SK-N-SH (cell line): ENCODE measurements around the gene NFATC2IP. TPM values are rescaled to one million over a fixed set of nuclear protein-coding genes. Genes with fewer than 3 reads are reported as not detected.

ENCODE experiments used
- CTCF ChIA-PET: fragments of 300-600, 350-600 bp; formaldehyde crosslinking; extraction: SDS; loops from one replicate; lab custom pipeline; 2021; lab: Yijun Ruan, JAX
- POLR2A ChIA-PET: fragments of 350-600 bp; sonication (Branson Sonifier 250); formaldehyde crosslinking; extraction: SDS; loops from one replicate; lab custom pipeline; 2020; ENCODE audit warnings: antibody characterized with exemption, inconsistent platforms; lab: Yijun Ruan, JAX
- DNase-seq: peaks from one replicate; pipeline ENCODE4 v3.0.0; 2012
- H2AFZ ChIP-seq: fragments of 200-600 bp; sonication (generic); 2 replicates; pipeline ENCODE4 v1.8.1; 2016; ENCODE audit warnings: antibody characterized with exemption, mild to moderate bottlenecking, low read depth
- H3F3A ChIP-seq: fragments of 200-600 bp; sonication (generic); replicated peaks from 2 replicates; pipeline ENCODE3; 2016; ENCODE audit warnings: antibody characterized with exemption, mild to moderate bottlenecking; ENCODE audit not compliant: insufficient read depth
- H3K27ac ChIP-seq, 2 experiments: fragments of 200-500 bp in 1 of 2; fragments of 200-600 bp in 1 of 2; sonication (Bioruptor generic) in 1 of 2; sonication (generic), shearing (Covaris generic) in 1 of 2; 2 replicates each; pipeline versions ENCODE4 v1.5.1 to v1.6.1; 2014 to 2016; ENCODE audit warnings: low read depth in 2 of 2, inconsistent platforms in 1 of 2, low read length in 1 of 2, mild to moderate bottlenecking in 1 of 2, mixed read lengths in 1 of 2
- H3K27me3 ChIP-seq: fragments of 200-600 bp; sonication (generic), shearing (Covaris generic); 2 replicates; pipeline ENCODE4 v1.6.1; 2016; ENCODE audit warnings: mixed run types; ENCODE audit not compliant: insufficient read depth
- H3K36me3 ChIP-seq, 2 experiments: fragments of 200-500 bp in 1 of 2; fragments of 200-600 bp in 1 of 2; sonication (Bioruptor generic) in 1 of 2; sonication (generic) in 1 of 2; replicated peaks in 1 of 2; 2 replicates each; pipeline versions ENCODE3 to v1.5.1; 2014 to 2016; ENCODE audit warnings: low read length in 1 of 2, mild to moderate bottlenecking in 1 of 2; ENCODE audit not compliant: insufficient read depth in 2 of 2, control insufficient read depth in 1 of 2
- H3K4me1 ChIP-seq, 2 experiments: fragments of 200-500 bp in 1 of 2; fragments of 200-600 bp in 1 of 2; sonication (Bioruptor generic) in 1 of 2; sonication (generic), shearing (Covaris generic) in 1 of 2; 2 replicates each; pipeline versions ENCODE4 v1.5.1 to v1.6.1; 2014 to 2016; ENCODE audit warnings: low read depth in 1 of 2, low read length in 1 of 2, mixed run types in 1 of 2; ENCODE audit not compliant: insufficient read depth in 2 of 2, control insufficient read depth in 1 of 2
- H3K4me2 ChIP-seq: fragments of 200-600 bp; sonication (generic), shearing (Covaris generic); 2 replicates; pipeline ENCODE4 v1.6.1; 2017; ENCODE audit warnings: mixed run types
- H3K4me3 ChIP-seq, 2 experiments: fragments of 200-500 bp in 1 of 2; fragments of 200-600 bp in 1 of 2; sonication (Bioruptor generic) in 1 of 2; sonication (generic), shearing (Covaris generic) in 1 of 2; 2 replicates each; pipeline versions ENCODE4 v1.5.1 to v1.8.1; 2014 to 2016; ENCODE audit warnings: low read depth in 2 of 2, inconsistent platforms in 1 of 2, low read length in 1 of 2, mild to moderate bottlenecking in 1 of 2, mixed read lengths in 1 of 2, moderate library complexity in 1 of 2
- H3K79me2 ChIP-seq: fragments of 200-600 bp; sonication (generic); 2 replicates; pipeline ENCODE4 v1.8.1; 2017; ENCODE audit warnings: mild to moderate bottlenecking; ENCODE audit not compliant: insufficient read depth
- H3K9ac ChIP-seq: fragments of 200-600 bp; sonication (generic); 2 replicates; pipeline ENCODE4 v1.6.1; 2017; ENCODE audit warnings: mixed run types
- H3K9me2 ChIP-seq: fragments of 200-600 bp; sonication (generic); 2 replicates; pipeline ENCODE4 v1.6.1; 2017; ENCODE audit warnings: mixed run types
- H3K9me3 ChIP-seq: fragments of 200-600 bp; sonication (generic); 2 replicates; pipeline ENCODE4 v1.6.1; 2017; ENCODE audit warnings: mixed run types, mild to moderate bottlenecking, moderate library complexity
- H4K20me1 ChIP-seq: fragments of 200-600 bp; sonication (generic); 2 replicates; pipeline ENCODE4 v1.6.1; 2017; ENCODE audit warnings: mild to moderate bottlenecking, mixed run types; ENCODE audit not compliant: insufficient read depth
- FOSL2 ChIP-seq: IDR thresholded peaks from 2 replicates; pipeline ENCODE4 v1.4.0; 2012; ENCODE audit warnings: low read depth, mild to moderate bottlenecking, moderate library complexity, borderline replicate concordance
- POLR2AphosphoS5 ChIP-seq: IDR thresholded peaks from 2 replicates; pipeline ENCODE4 v1.6.1; 2012; ENCODE audit warnings: low read depth, low read length
- RCOR1 ChIP-seq: fragments of 150-350 bp; IDR thresholded peaks from 2 replicates; pipeline ENCODE4 v1.6.1; 2017; ENCODE audit warnings: antibody characterized with exemption, low read length
- TEAD4 ChIP-seq: IDR thresholded peaks from 2 replicates; pipeline ENCODE4 v1.4.0; 2012; ENCODE audit warnings: mild to moderate bottlenecking, borderline replicate concordance; ENCODE audit not compliant: insufficient read depth
- WGBS: methylation state at CpG from one replicate; pipeline ENCODE4 v1.1.6; 2017; ENCODE audit warnings: low lambda C conversion rate; 5-methylcytosine and 5-hydroxymethylcytosine counted together
- polyA plus RNA-seq, 3 experiments: library from polyadenylated mRNA; depleted of rRNA; stranded (reverse); fragments of >200 nt; gene quantifications; 2 replicates each; pipeline ENCODE4 v1.2.3, GENCODE V29; 2012
- TF ChIP-seq, protein P1 (sequence below): IDR thresholded peaks from 2 replicates; pipeline ENCODE4 v1.6.1; 2012; ENCODE audit warnings: mild to moderate bottlenecking, low read depth, low read length, moderate library complexity
- TF ChIP-seq, protein P2 (sequence below): fragments of 150-350 bp; IDR thresholded peaks from 2 replicates; pipeline ENCODE4 v1.6.1; 2017; ENCODE audit warnings: antibody characterized with exemption, low read length, low read depth, borderline replicate concordance

Gene NFATC2IP
- polyA plus RNA-seq, 1 of the 3 experiments (the other 2 are of a cell fraction), result 41.9 TPM

DNA sequence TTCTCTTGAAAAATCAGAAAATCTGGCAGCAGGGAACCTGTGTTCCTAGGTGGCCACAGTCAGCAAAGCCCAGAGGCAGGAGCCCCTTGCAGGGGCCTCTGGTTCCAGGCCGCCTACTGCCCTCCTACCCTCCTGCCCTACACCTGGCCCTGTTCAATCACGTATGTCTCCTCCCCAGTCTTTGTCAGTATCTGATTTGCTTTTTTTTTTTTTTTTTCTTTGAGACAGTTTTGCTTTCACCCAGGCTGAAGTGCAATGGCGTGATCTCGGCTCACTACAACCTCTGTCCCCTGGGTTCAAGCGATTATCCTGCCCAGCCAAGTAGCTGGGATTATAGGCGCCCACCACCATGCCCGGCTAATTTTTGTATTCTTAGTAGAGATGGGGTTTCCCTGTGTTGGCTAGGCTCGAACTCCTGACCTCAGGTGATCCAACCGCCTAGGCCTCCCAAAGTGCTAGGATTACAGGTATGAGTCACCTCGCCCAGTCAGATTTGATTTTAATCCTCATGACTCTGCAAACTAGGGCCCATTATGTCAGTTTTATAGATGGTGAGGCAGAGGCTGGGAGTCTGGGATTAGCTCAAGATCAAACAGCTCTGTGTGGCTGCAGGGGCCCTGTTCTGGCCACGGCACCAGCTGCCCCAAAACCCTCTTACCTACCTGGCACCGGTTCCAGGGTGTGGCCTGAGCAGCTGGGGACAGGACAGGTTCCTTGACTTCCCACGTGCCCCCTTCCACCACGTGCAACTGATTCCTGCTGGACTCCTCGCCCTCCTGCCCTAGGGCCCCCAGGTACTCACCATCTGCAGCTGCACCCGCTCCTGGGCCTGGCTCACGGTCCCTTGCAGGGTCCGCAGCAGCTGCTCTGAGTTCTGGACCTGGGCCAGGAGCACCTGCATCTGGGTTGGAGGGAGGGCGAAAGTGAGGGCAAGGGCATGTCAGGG, 40.4 kb upstream of the NFATC2IP start (continued):
- TF ChIP-seq, protein P1, sequence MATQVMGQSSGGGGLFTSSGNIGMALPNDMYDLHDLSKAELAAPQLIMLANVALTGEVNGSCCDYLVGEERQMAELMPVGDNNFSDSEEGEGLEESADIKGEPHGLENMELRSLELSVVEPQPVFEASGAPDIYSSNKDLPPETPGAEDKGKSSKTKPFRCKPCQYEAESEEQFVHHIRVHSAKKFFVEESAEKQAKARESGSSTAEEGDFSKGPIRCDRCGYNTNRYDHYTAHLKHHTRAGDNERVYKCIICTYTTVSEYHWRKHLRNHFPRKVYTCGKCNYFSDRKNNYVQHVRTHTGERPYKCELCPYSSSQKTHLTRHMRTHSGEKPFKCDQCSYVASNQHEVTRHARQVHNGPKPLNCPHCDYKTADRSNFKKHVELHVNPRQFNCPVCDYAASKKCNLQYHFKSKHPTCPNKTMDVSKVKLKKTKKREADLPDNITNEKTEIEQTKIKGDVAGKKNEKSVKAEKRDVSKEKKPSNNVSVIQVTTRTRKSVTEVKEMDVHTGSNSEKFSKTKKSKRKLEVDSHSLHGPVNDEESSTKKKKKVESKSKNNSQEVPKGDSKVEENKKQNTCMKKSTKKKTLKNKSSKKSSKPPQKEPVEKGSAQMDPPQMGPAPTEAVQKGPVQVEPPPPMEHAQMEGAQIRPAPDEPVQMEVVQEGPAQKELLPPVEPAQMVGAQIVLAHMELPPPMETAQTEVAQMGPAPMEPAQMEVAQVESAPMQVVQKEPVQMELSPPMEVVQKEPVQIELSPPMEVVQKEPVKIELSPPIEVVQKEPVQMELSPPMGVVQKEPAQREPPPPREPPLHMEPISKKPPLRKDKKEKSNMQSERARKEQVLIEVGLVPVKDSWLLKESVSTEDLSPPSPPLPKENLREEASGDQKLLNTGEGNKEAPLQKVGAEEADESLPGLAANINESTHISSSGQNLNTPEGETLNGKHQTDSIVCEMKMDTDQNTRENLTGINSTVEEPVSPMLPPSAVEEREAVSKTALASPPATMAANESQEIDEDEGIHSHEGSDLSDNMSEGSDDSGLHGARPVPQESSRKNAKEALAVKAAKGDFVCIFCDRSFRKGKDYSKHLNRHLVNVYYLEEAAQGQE, result no peak
- TF ChIP-seq TEAD4, result no peak
- peak; percentile 46; the same call in 1 of the 2 replicates for TF ChIP-seq FOSL2
- TF ChIP-seq POLR2AphosphoS5, result no peak

DNA sequence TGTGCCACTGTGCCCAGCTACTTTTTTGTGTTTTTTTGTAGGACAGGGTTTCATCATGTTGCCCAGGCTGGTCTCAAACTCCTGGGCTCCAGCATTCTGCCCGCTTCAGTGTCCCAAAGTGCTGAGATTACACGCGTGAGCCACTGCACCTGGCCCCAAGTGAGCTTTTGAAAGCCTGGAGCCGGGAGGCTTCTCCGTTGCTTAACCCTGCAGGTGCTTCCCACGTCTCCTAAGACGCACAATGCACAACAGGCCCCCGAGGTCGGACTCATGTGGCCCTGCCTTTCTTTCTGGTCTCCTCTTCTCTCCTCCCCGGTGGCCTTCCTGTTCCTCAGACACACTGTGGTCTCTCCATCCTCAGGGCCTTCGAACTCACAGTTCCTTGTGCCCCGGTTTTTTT, 38.2 kb upstream of the NFATC2IP start:
- Histone ChIP-seq H3K9ac (no peak overlapping the region), H3K4me1 (no peaks in the 10 kb centered on the region), H3K4me3 (no peak overlapping the region), H3K9me3 (no peaks in the 10 kb centered on the region), H3F3A (peaks cover 12% of the 10 kb centered on the region), H3K27ac (no peak overlapping the region), H3K36me3 (peaks cover 6 to 11% of the 10 kb centered on the region in 2 experiments), H4K20me1 (no peaks in the 10 kb centered on the region), H3K79me2 (no peaks in the 10 kb centered on the region), H2AFZ (no peak overlapping the region), H3K27me3 (no peaks in the 10 kb centered on the region), H3K9me2 (no peaks in the 10 kb centered on the region), H3K4me2 (no peak overlapping the region)
- POLR2A ChIA-PET, result no interaction called here
- WGBS, result 92% methylated on average over 11 of the region's 12 CpGs
- no peak for DNase-seq
- TF ChIP-seq, protein P2, sequence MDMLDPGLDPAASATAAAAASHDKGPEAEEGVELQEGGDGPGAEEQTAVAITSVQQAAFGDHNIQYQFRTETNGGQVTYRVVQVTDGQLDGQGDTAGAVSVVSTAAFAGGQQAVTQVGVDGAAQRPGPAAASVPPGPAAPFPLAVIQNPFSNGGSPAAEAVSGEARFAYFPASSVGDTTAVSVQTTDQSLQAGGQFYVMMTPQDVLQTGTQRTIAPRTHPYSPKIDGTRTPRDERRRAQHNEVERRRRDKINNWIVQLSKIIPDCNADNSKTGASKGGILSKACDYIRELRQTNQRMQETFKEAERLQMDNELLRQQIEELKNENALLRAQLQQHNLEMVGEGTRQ, result no peak
- TF ChIP-seq TEAD4, result no peak
- TF ChIP-seq RCOR1, result no peak
- CTCF ChIA-PET, result no interaction called here
